ENCODE data around the gene LDLRAD2. TPM values are rescaled to one million over a fixed set of nuclear protein-coding genes. Genes with fewer than 3 reads are reported as not detected.
"Not testable (repeated sequence)": the region's sequence is repeated elsewhere in the genome, so short reads cannot be mapped to it uniquely, and the experiment has no call there.

LDLRAD2 gene
- total and polyA plus RNA-seq, 2 donors from 2014 or later, result 0.79 TPM; not detected in 1

DNA sequence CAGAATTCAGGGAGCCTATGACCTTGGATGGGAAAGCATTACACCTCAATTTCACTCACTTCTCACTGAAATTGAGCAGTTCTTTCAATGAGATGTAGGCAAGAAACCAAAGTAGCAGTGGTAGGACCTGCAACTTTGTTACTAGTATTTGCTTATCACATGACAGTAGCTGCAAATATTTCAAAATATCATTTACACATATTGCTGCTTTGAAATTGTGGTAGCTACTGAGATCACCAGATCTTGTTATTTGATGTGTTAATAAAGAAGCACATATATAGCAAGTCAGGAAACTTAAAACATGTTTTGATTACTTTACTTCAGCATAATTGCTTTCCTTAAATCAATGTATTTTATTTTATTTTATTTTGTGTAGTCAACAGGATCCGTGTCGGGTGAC, 12.9 kb downstream of the LDLRAD2 start:
- peaks cover 0 to 13% (median 9%) of the 10 kb centered on the region in 3 donors for H3K36me3 ChIP-seq (ENCODE audit: control insufficient read depth in 2 of 3, insufficient read depth in 3 of 3, low read length in 3 of 3)

DNA sequence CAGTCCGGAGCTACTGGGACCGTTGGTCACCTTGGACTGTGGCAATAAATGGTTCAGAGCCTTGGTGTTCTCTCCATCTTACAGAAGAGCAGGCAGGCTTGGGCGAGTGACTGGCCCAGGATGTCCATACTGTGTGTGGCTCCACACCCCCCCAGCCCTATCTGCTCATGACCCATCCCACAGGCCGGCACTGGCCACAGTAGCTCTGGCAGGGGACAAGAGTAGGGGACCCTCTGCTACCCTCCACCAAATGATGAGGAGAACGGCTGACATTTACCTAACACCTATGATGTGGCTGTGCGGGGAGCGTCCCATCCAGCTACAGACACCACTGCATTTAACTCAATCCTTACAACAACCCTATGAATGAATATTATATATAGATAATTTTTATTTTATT, 13.3 kb downstream of the LDLRAD2 start:
- no peak overlapping the region for H3K4me3 ChIP-seq (ENCODE audit: low read length in 3 of 3)
- H3K9ac ChIP-seq (ENCODE audit: low read length in 3 of 3), result no peak overlapping the region
- TF ChIP-seq, protein P1, sequence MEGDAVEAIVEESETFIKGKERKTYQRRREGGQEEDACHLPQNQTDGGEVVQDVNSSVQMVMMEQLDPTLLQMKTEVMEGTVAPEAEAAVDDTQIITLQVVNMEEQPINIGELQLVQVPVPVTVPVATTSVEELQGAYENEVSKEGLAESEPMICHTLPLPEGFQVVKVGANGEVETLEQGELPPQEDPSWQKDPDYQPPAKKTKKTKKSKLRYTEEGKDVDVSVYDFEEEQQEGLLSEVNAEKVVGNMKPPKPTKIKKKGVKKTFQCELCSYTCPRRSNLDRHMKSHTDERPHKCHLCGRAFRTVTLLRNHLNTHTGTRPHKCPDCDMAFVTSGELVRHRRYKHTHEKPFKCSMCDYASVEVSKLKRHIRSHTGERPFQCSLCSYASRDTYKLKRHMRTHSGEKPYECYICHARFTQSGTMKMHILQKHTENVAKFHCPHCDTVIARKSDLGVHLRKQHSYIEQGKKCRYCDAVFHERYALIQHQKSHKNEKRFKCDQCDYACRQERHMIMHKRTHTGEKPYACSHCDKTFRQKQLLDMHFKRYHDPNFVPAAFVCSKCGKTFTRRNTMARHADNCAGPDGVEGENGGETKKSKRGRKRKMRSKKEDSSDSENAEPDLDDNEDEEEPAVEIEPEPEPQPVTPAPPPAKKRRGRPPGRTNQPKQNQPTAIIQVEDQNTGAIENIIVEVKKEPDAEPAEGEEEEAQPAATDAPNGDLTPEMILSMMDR (IDR thresholded peaks at IDR 0.05; ENCODE audit: borderline replicate concordance, extremely low read depth, insufficient read depth), result no peak
- intact Hi-C loops (cut with DNase I), result no loop called here
- H3K4me1 ChIP-seq (ENCODE audit: control insufficient read depth in 2 of 3, insufficient read depth in 2 of 3, low read depth in 1 of 3, low read length in 3 of 3), result no peaks in the 10 kb centered on the region
- no peak for FAIRE-seq
- H3K27ac ChIP-seq (ENCODE audit: low read depth in 2 of 2, low read length in 2 of 2), result no peak overlapping the region
- H3K36me3 ChIP-seq (ENCODE audit: control insufficient read depth in 2 of 3, insufficient read depth in 3 of 3, low read length in 3 of 3), result peaks cover 0 to 13% (median 9%) of the 10 kb centered on the region in 3 donors
- H3K9me3 ChIP-seq (ENCODE audit: control insufficient read depth in 2 of 3, insufficient read depth in 1 of 3, low read length in 3 of 3), result no peaks in the 10 kb centered on the region
- H3K27me3 ChIP-seq (ENCODE audit: control insufficient read depth, insufficient read depth, low read length), result no peaks in the 10 kb centered on the region
- no peak for DNase-seq

More for the DNA sequence above, 12.9 kb downstream of the LDLRAD2 start:
- no peak for DNase-seq
- Histone ChIP-seq H3K27ac (ENCODE audit: low read depth in 2 of 2, low read length in 2 of 2) (no peak overlapping the region), H3K27me3 (ENCODE audit: control insufficient read depth, insufficient read depth, low read length) (no peaks in the 10 kb centered on the region), H3K9me3 (ENCODE audit: control insufficient read depth in 2 of 3, insufficient read depth in 1 of 3, low read length in 3 of 3) (no peaks in the 10 kb centered on the region), H3K9ac (ENCODE audit: low read length in 3 of 3) (no peak overlapping the region), H3K4me3 (ENCODE audit: low read length in 3 of 3) (no peak overlapping the region), H3K4me1 (ENCODE audit: control insufficient read depth in 2 of 3, insufficient read depth in 2 of 3, low read depth in 1 of 3, low read length in 3 of 3) (no peaks in the 10 kb centered on the region)
- FAIRE-seq, result no peak
- TF ChIP-seq, protein P1 (IDR thresholded peaks at IDR 0.05; ENCODE audit: borderline replicate concordance, extremely low read depth, insufficient read depth), result no peak
- intact Hi-C loops (cut with DNase I), result no loop called here

DNA sequence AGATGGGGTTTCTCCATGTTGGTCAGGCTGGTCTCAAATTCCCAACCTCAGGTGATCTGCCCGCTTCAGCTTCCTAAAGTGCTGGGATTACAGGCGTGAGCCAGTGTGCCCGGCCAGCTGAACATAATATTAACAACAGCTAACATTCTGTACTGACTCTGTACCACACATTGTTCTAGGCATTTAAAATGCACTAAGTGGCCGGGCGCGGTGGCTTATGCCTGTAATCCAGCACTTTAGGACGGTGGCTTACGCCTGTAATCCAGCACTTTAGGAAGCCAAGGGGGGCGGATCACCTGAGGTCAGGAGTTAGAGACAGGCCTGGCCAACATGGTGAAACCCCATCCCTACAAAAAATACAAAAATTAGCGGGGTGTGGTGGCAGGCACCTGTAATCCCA, 14.6 kb downstream of the LDLRAD2 start:
- H3K4me3 ChIP-seq (ENCODE audit: low read length in 3 of 3); FAIRE-seq; H3K9ac ChIP-seq (ENCODE audit: low read length in 3 of 3); H3K9me3 ChIP-seq (ENCODE audit: control insufficient read depth in 2 of 3, insufficient read depth in 1 of 3, low read length in 3 of 3); H3K27ac ChIP-seq (ENCODE audit: low read depth in 2 of 2, low read length in 2 of 2); H3K4me1 ChIP-seq (ENCODE audit: control insufficient read depth in 2 of 3, insufficient read depth in 2 of 3, low read depth in 1 of 3, low read length in 3 of 3); H3K27me3 ChIP-seq (ENCODE audit: control insufficient read depth, insufficient read depth, low read length); intact Hi-C loops (cut with DNase I); DNase-seq: not testable (repeated sequence)
- H3K36me3 ChIP-seq (ENCODE audit: control insufficient read depth in 2 of 3, insufficient read depth in 3 of 3, low read length in 3 of 3), result peaks cover 0 to 13% (median 11%) of the 10 kb centered on the region in 3 donors

DNA sequence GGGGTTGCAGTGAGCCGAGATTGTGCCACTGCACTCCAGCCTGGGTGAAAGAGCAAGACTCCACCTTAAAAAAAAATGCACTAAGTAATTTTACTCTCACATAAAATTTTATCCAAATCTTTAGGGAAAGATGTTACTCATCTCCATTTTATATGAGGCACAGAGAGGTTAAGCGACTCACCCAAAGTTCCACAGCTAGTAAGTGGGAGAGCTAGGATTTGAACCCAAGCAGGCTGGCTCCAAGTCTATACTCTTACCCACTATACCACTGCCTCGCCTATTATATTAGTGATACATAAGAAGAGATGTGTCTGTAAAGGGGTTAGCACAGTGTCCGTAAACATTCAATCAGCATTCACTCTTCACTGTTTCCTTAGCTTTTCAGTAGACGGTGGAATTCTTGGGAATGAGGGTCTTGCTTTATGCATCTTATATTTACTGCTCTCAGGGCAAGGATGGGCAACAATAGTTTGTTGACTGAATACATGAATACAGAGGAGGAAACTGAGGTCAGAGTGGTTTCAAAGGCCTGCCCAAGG, 15.1 kb downstream of the LDLRAD2 start:
- no peaks in the 10 kb centered on the region for H3K27me3 ChIP-seq (ENCODE audit: control insufficient read depth, insufficient read depth, low read length)
- H3K9ac ChIP-seq (ENCODE audit: low read length in 3 of 3), result no peak overlapping the region
- no peaks in the 10 kb centered on the region for H3K4me1 ChIP-seq (ENCODE audit: control insufficient read depth in 2 of 3, insufficient read depth in 2 of 3, low read depth in 1 of 3, low read length in 3 of 3)
- peaks cover 0 to 18% (median 11%) of the 10 kb centered on the region in 3 donors for H3K36me3 ChIP-seq (ENCODE audit: control insufficient read depth in 2 of 3, insufficient read depth in 3 of 3, low read length in 3 of 3)
- no peak overlapping the region for H3K4me3 ChIP-seq (ENCODE audit: low read length in 3 of 3)
- H3K9me3 ChIP-seq (ENCODE audit: control insufficient read depth in 2 of 3, insufficient read depth in 1 of 3, low read length in 3 of 3), result no peaks in the 10 kb centered on the region
- no peak for FAIRE-seq
- TF ChIP-seq, protein P1 (IDR thresholded peaks at IDR 0.05; ENCODE audit: borderline replicate concordance, extremely low read depth, insufficient read depth), result no peak
- no peak overlapping the region for H3K27ac ChIP-seq (ENCODE audit: low read depth in 2 of 2, low read length in 2 of 2)
- no peak for DNase-seq
- intact Hi-C loops (cut with DNase I), result no loop called here
